GM12878 (cell line): Measurements from ENCODE around the gene RBM15. TPM values are rescaled to one million over a fixed set of nuclear protein-coding genes. Genes with fewer than 3 reads are reported as not detected.

Experiments
- BCL3 ChIP-seq: IDR thresholded peaks from 2 replicates; pipeline ENCODE4 v1.6.1; 2011; ENCODE audit warnings: borderline replicate concordance, low read depth, mild to moderate bottlenecking, moderate library complexity, low read length; ENCODE audit not compliant: insufficient read depth, poor library complexity, severe bottlenecking
- E2F8 ChIP-seq: fragments of 450-650 bp; IDR thresholded peaks from 2 replicates; pipeline ENCODE4 v1.6.1; 2018; ENCODE audit warnings: mild to moderate bottlenecking, low read depth, moderate library complexity; ENCODE audit not compliant: partially characterized antibody
- E4F1 ChIP-seq: fragments of 450-650 bp; IDR thresholded peaks from 2 replicates; pipeline ENCODE4 v1.6.1; 2018; ENCODE audit warnings: borderline replicate concordance, mild to moderate bottlenecking; ENCODE audit not compliant: partially characterized antibody
- HCFC1 ChIP-seq: fragments of 150-350 bp; IDR thresholded peaks from 2 replicates; pipeline ENCODE4 v1.6.1; 2014; ENCODE audit warnings: low read length
- KLF5 ChIP-seq: fragments of 450-650 bp; IDR thresholded peaks from 2 replicates; pipeline ENCODE4 v1.6.1; 2014; ENCODE audit warnings: mild to moderate bottlenecking; ENCODE audit not compliant: partially characterized antibody
- MAX ChIP-seq: IDR thresholded peaks from 2 replicates; pipeline ENCODE4 v1.6.1; 2012; ENCODE audit warnings: low read depth, low read length, improper control_type of control experiment
- MEF2B ChIP-seq: fragments of 450-650 bp; IDR thresholded peaks from 2 replicates; pipeline ENCODE4 v1.6.1; 2018; ENCODE audit warnings: mild to moderate bottlenecking, moderate library complexity; ENCODE audit not compliant: partially characterized antibody, poor library complexity, severe bottlenecking
- NFYA ChIP-seq: IDR thresholded peaks from 2 replicates; pipeline ENCODE4 v1.6.1; 2011; ENCODE audit warnings: low read depth, mild to moderate bottlenecking, low read length, improper control_type of control experiment, borderline replicate concordance
- PAX5 ChIP-seq: IDR thresholded peaks from 2 replicates; pipeline ENCODE4 v1.6.1; 2011; ENCODE audit warnings: low read depth, low read length, borderline replicate concordance
- PAX8 ChIP-seq: fragments of 450-650 bp; IDR thresholded peaks from 2 replicates; pipeline ENCODE4 v1.6.1; 2017; ENCODE audit warnings: mild to moderate bottlenecking, moderate library complexity
- RFX5 ChIP-seq: IDR thresholded peaks from 2 replicates; pipeline ENCODE4 v1.6.1; 2011; ENCODE audit warnings: low read depth, low read length, improper control_type of control experiment
- SMAD5 ChIP-seq: IDR thresholded peaks from 2 replicates; pipeline ENCODE4 v1.6.1; 2016; ENCODE audit warnings: antibody characterized with exemption, low read depth
- SMC3 ChIP-seq: IDR thresholded peaks from 2 replicates; pipeline ENCODE4 v1.6.1; 2011; ENCODE audit warnings: low read length, improper control_type of control experiment, borderline replicate concordance
- STAT3 ChIP-seq: IDR thresholded peaks from 2 replicates; pipeline ENCODE4 v1.6.1; 2011; ENCODE audit warnings: low read depth, low read length, improper control_type of control experiment
- TCF3 ChIP-seq: IDR thresholded peaks from 2 replicates; pipeline ENCODE4 v1.6.1; 2012; ENCODE audit warnings: low read depth, mild to moderate bottlenecking, low read length, borderline replicate concordance; ENCODE audit not compliant: insufficient read depth
- ZNF622 ChIP-seq: fragments of 450-650 bp; IDR thresholded peaks from 2 replicates; pipeline ENCODE4 v1.6.1; 2017; ENCODE audit warnings: mild to moderate bottlenecking, inconsistent platforms
- ZNF687 ChIP-seq: fragments of 450-650 bp; IDR thresholded peaks from 2 replicates; pipeline ENCODE4 v1.6.1; 2017; ENCODE audit warnings: mild to moderate bottlenecking, moderate library complexity
- polyA plus RNA-seq, 11 experiments: library from polyadenylated mRNA; depleted of rRNA in 4 of 11; unstranded in 6 of 11; stranded (reverse) in 5 of 11; fragments of >200 nt; fragmentation: Nextera tagmentation in 4 of 11; fragmentation: Illumina TruSeq in 1 of 11; extraction: Ambion mirVana in 4 of 11; extraction: Trizol in 1 of 11; gene quantifications; 1 replicate in 1 of 11; 2 replicates in 10 of 11; pipeline versions ENCODE4 v1.2.1 to v1.2.3, GENCODE V29; 2011 to 2016; ENCODE audit warnings: inconsistent platforms in 2 of 11, missing spikeins in 2 of 11, low read depth in 1 of 11
- total RNA-seq, 4 experiments: library from RNA; depleted of rRNA in 3 of 4; stranded (reverse); fragments of >200 nt in 3 of 4; fragmentation: Illumina TruSeq in 1 of 4; extraction: Trizol in 1 of 4; gene quantifications; 2 replicates each; pipeline versions ENCODE4 v1.2.1 to v1.2.3, GENCODE V29; 2013 to 2021

The RBM15 gene
- total and polyA plus RNA-seq, 10 of the 15 experiments (the other 5 are each of a cell fraction or from before 2014, with no cell fraction given), result 3.1 to 63.2 (median 26.7) TPM

- no peak; the same call in 1 of the 2 replicates for TF ChIP-seq ZNF687
- TF ChIP-seq PAX8, result no peak
- peak; percentile 84 for TF ChIP-seq PAX5
- peak; percentile 71 for TF ChIP-seq MEF2B
- no peak for TF ChIP-seq MAX
- TF ChIP-seq KLF5, result no peak
- no peak for TF ChIP-seq SMAD5
- TF ChIP-seq STAT3, result no peak
- no peak for TF ChIP-seq ZNF622
- TF ChIP-seq E4F1, result no peak
- TF ChIP-seq SMC3, result no peak
- TF ChIP-seq RFX5, result no peak
- TF ChIP-seq TCF3, result 0 out of 2 replicates have a peak, but pooled peaks have one; percentile 60
- no peak for TF ChIP-seq BCL3
- no peak for TF ChIP-seq E2F8
- no peak for TF ChIP-seq NFYA
- TF ChIP-seq HCFC1, result no peak
Observed at GRCh38 chr1:110384581-110385321, 45.6 kb downstream of the RBM15 start (continued).
